ENCODE results near the gene HAVCR1.
"Not testable (repeated sequence)": the region's sequence is repeated elsewhere in the genome, so short reads cannot be mapped to it uniquely, and the experiment has no call there.

The HAVCR1 gene

GRCh38 chr5:157051604-157052245 is 7.2 kb downstream of the HAVCR1 start:
- H3K27ac ChIP-seq: no peak overlapping the region
- no peak for DNase-seq (ENCODE audit: low read depth, low spot score)

- no peak overlapping the region for H3K27ac ChIP-seq
- no peak for DNase-seq (ENCODE audit: low read depth, low spot score)
These were observed 8.9 kb downstream of the HAVCR1 start for GRCh38 chr5:157050050-157050449.

- DNase-seq (ENCODE audit: low read depth, low spot score): no peak
- no peak overlapping the region for H3K27ac ChIP-seq
These were observed 9.3 kb downstream of the HAVCR1 start for GRCh38 chr5:157049605-157050004.

GRCh38 chr5:157047898-157048297 is 11.0 kb downstream of the HAVCR1 start:
- DNase-seq (ENCODE audit: low read depth, low spot score): no peak
- no peak overlapping the region for H3K27ac ChIP-seq

GRCh38 chr5:157047016-157047415 is 11.9 kb downstream of the HAVCR1 start:
- DNase-seq (ENCODE audit: low read depth, low spot score); H3K27ac ChIP-seq: not testable (repeated sequence)

- DNase-seq (ENCODE audit: low read depth, low spot score): peak; percentile 16
- no peak overlapping the region for H3K27ac ChIP-seq
These were observed 12.9 kb downstream of the HAVCR1 start for GRCh38 chr5:157046041-157046440.

- no peak overlapping the region for H3K27ac ChIP-seq
- DNase-seq (ENCODE audit: low read depth, low spot score): no peak
These were observed 13.3 kb downstream of the HAVCR1 start for GRCh38 chr5:157045601-157046000.

- H3K27ac ChIP-seq: no peak overlapping the region
- DNase-seq (ENCODE audit: low read depth, low spot score): no peak
These were observed 20.2 kb downstream of the HAVCR1 start for GRCh38 chr5:157038568-157039187.

GRCh38 chr5:157034106-157035072 is 24.5 kb downstream of the HAVCR1 start:
- DNase-seq (ENCODE audit: low read depth, low spot score); H3K27ac ChIP-seq: not testable (repeated sequence)

- no peak overlapping the region for H3K27ac ChIP-seq
- DNase-seq (ENCODE audit: low read depth, low spot score): no peak
These were observed 25.8 kb downstream of the HAVCR1 start for GRCh38 chr5:157033071-157033583.

- no peak overlapping the region for H3K27ac ChIP-seq
- DNase-seq (ENCODE audit: low read depth, low spot score): no peak
These were observed 28.2 kb downstream of the HAVCR1 start for GRCh38 chr5:157030692-157031091.

GRCh38 chr5:157029457-157029856 is 29.5 kb downstream of the HAVCR1 start:
- H3K27ac ChIP-seq: no peak overlapping the region
- DNase-seq (ENCODE audit: low read depth, low spot score): no peak

GRCh38 chr5:157027663-157028062 is 31.3 kb downstream of the HAVCR1 start:
- H3K27ac ChIP-seq; DNase-seq (ENCODE audit: low read depth, low spot score): not testable (repeated sequence)

GRCh38 chr5:157026789-157027424 is 32.0 kb downstream of the HAVCR1 start:
- H3K27ac ChIP-seq: no peak overlapping the region
- no peak for DNase-seq (ENCODE audit: low read depth, low spot score)

GRCh38 chr5:157025093-157025698 is 33.7 kb downstream of the HAVCR1 start:
- DNase-seq (ENCODE audit: low read depth, low spot score): no peak
- no peak overlapping the region for H3K27ac ChIP-seq

- DNase-seq (ENCODE audit: low read depth, low spot score): no peak
- no peak overlapping the region for H3K27ac ChIP-seq
These were observed 34.5 kb downstream of the HAVCR1 start for GRCh38 chr5:157024208-157024959.

- no peak for DNase-seq (ENCODE audit: low read depth, low spot score)
- no peak overlapping the region for H3K27ac ChIP-seq
These were observed 36.9 kb downstream of the HAVCR1 start for GRCh38 chr5:157022024-157022423.

GRCh38 chr5:157020511-157021222 is 38.2 kb downstream of the HAVCR1 start:
- no peak overlapping the region for H3K27ac ChIP-seq
- DNase-seq (ENCODE audit: low read depth, low spot score): no peak

GRCh38 chr5:157020002-157020401 is 38.9 kb downstream of the HAVCR1 start:
- no peak for DNase-seq (ENCODE audit: low read depth, low spot score)
- no peak overlapping the region for H3K27ac ChIP-seq
